OCI-LY7 (cell line): ENCODE data around the gene SLC30A1. TPM values are rescaled to one million over a fixed set of nuclear protein-coding genes. Genes with fewer than 3 reads are reported as not detected.
A peak's percentile ranks its signal among the peaks of the same experiment; 100 is the strongest.

Experiments used
- BruUV-seq: library from RNA; stranded (reverse); fragments of 400-500 nt; replicated peaks from 2 replicates; lab custom pipeline; 2021; lab: Mats Ljungman, UMichigan
- CTCF ChIA-PET: fragments of 300-600 bp; sonication (Branson Sonifier 250); formaldehyde crosslinking; loops from one replicate; lab custom pipeline; 2022; ENCODE audit warnings: antibody characterized with exemption; ENCODE audit not compliant: unreplicated experiment; lab: Charles Lee
- POLR2A ChIA-PET: fragments of 300-600 bp; sonication (Branson Sonifier 250); formaldehyde crosslinking; loops from one replicate; lab custom pipeline; 2022; ENCODE audit warnings: antibody characterized with exemption; lab: Charles Lee
- DNase-seq: peaks from one replicate; pipeline ENCODE4 v3.0.0-alpha.2; 2015; ENCODE audit warnings: low spot score
- H2AFZ ChIP-seq: fragments of 200-600 bp; sonication (generic), shearing (Covaris generic); 2 replicates; pipeline ENCODE4 v1.6.1; 2014; ENCODE audit warnings: mild to moderate bottlenecking, antibody characterized with exemption, low read length, moderate library complexity
- H3K27ac ChIP-seq: fragments of 200-600 bp; sonication (generic); 2 replicates; pipeline ENCODE4 v1.5.1; 2014; ENCODE audit warnings: mixed run types, low read depth, mild to moderate bottlenecking, moderate library complexity, low read length, inconsistent platforms; ENCODE audit not compliant: poor library complexity, severe bottlenecking
- H3K36me3 ChIP-seq: fragments of 200-600 bp; sonication (generic); 2 replicates; pipeline ENCODE4 v1.6.1; 2014; ENCODE audit warnings: mild to moderate bottlenecking, antibody characterized with exemption, low read length, moderate library complexity, mixed read lengths; ENCODE audit not compliant: insufficient read depth
- H3K4me1 ChIP-seq: fragments of 200-600 bp; sonication (generic); 2 replicates; pipeline ENCODE4 v1.5.1; 2014; ENCODE audit warnings: mild to moderate bottlenecking, low read length; ENCODE audit not compliant: insufficient read depth, poor library complexity, severe bottlenecking
- H3K4me2 ChIP-seq: fragments of 200-600 bp; sonication (generic); 2 replicates; pipeline ENCODE4 v1.6.1; 2014; ENCODE audit warnings: mild to moderate bottlenecking, low read length
- H3K4me3 ChIP-seq: fragments of 200-600 bp; sonication (generic); 2 replicates; pipeline ENCODE4 v1.5.1; 2014; ENCODE audit warnings: mild to moderate bottlenecking, low read depth, low read length; ENCODE audit not compliant: poor library complexity, severe bottlenecking
- H3K79me2 ChIP-seq: fragments of 200-600 bp; sonication (generic); 2 replicates; pipeline ENCODE4 v1.6.1; 2016; ENCODE audit warnings: low read depth, mild to moderate bottlenecking, low read length, moderate library complexity, mixed read lengths; ENCODE audit not compliant: insufficient read depth
- H3K9me2 ChIP-seq: fragments of 200-600 bp; sonication (generic); 2 replicates; pipeline ENCODE4 v1.6.1; 2016; ENCODE audit warnings: mild to moderate bottlenecking, low read length, mixed read lengths; ENCODE audit not compliant: insufficient read depth
- H3K9me3 ChIP-seq: fragments of 200-600 bp; sonication (generic); 2 replicates; pipeline ENCODE4 v1.6.1; 2014; ENCODE audit warnings: mild to moderate bottlenecking, mixed run types, low read length, mixed read lengths
- H4K20me1 ChIP-seq: fragments of 200-600 bp; sonication (generic); 2 replicates; pipeline ENCODE4 v1.6.1; 2014; ENCODE audit warnings: mild to moderate bottlenecking, antibody characterized with exemption, low read length, moderate library complexity, mixed read lengths; ENCODE audit not compliant: insufficient read depth
- EZH2phosphoT487 ChIP-seq: fragments of 200-600 bp; sonication (generic); IDR thresholded peaks from 2 replicates; pipeline ENCODE4 v1.6.1; 2018; ENCODE audit warnings: low read depth, borderline replicate concordance, mild to moderate bottlenecking, mixed run types, antibody characterized with exemption, low read length, moderate library complexity, mixed read lengths
- intact Hi-C: fragments of 100-400 bp; cut with micrococcal nuclease; formaldehyde crosslinking; loops from one replicate; pipeline ENCODE4 v1.10.0; 2022; ENCODE audit not compliant: unreplicated experiment
- total RNA-seq, 2 experiments: library from RNA; depleted of rRNA in 1 of 2; stranded (reverse); fragments of >200 nt in 1 of 2; shearing (Covaris generic) in 1 of 2; gene quantifications; 2 replicates each; pipeline ENCODE4 v1.2.3, GENCODE V29; 2014 to 2022
- TF ChIP-seq, protein P1 (sequence below): fragments of 200-600 bp; sonication (generic); conservative IDR thresholded peaks from 2 replicates; pipeline ENCODE4 v1.5.1; 2014; ENCODE audit warnings: mild to moderate bottlenecking, antibody characterized with exemption, low read length, moderate library complexity, mixed read lengths

SLC30A1 gene
- total RNA-seq, 2 experiments from 2014 or later, result 6.1 to 7.9 TPM

DNA sequence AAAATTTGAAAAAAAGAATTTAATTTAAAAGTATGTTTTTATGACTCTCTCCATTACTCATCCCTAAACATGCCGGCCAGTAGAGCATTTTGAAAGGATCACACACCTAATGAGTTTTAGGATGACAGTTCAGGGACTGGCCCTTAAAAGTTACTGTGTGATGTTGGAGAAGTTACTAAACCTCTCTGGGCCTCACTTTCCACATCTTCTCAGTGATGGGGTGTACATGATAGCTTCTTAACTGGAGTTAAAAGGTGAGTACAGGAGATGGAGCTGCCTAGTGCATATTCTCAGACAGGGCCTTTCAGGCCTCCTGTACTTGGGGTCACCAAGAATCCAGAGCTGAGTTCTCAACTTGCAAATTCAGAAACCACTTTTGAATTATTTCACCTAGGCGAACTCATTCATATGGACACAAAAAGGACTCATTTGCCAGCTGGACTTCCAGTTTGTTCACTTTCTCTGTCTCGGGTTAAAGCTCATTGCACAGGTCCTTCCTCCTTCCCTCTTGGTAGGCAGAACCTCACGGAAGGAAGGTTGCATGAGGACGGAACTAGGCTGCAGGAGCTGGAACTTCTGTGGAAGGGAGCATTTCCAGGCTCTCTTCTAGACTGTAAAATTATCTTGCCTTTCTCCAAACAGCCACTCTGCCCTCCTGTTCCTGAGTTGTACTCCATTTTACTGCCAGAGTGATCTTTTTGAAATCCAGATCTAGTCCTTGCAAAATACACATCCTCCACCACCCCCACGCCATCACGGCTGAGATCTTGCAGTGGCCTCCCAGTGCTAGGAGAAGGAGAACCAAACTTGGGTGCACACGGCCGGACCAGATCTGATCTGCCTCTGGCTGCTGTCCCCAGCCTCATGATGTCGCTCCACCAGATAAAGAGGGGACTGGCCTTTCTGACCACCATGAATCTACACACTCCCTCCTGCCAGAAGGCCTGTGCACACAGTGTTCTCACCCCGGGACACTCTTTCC lies 4.3 kb upstream of the SLC30A1 start:
- ChIA-PET CTCF (no interaction called here), POLR2A (interaction anchor here (0.9 kb wide), 1 partner anchor 13 kb away, joined by 3 read pairs; no protein-coding TSS in a partner anchor)
- H3K9me2 ChIP-seq, result no peaks in the 10 kb centered on the region
- H3K4me1 ChIP-seq, result peaks cover 31% of the 10 kb centered on the region
- no peaks in the 10 kb centered on the region for H3K36me3 ChIP-seq
- H2AFZ ChIP-seq, result no peak overlapping the region
- no peaks in the 10 kb centered on the region for H3K79me2 ChIP-seq
- BruUV-seq, result no TSS peak
- H3K9me3 ChIP-seq, result no peaks in the 10 kb centered on the region
- intact Hi-C loops, result no loop called here
- no peak overlapping the region for H3K4me3 ChIP-seq
- no peak for DNase-seq
- no peak overlapping the region for H3K27ac ChIP-seq
- no peaks in the 10 kb centered on the region for H4K20me1 ChIP-seq
- TF ChIP-seq, protein P1, sequence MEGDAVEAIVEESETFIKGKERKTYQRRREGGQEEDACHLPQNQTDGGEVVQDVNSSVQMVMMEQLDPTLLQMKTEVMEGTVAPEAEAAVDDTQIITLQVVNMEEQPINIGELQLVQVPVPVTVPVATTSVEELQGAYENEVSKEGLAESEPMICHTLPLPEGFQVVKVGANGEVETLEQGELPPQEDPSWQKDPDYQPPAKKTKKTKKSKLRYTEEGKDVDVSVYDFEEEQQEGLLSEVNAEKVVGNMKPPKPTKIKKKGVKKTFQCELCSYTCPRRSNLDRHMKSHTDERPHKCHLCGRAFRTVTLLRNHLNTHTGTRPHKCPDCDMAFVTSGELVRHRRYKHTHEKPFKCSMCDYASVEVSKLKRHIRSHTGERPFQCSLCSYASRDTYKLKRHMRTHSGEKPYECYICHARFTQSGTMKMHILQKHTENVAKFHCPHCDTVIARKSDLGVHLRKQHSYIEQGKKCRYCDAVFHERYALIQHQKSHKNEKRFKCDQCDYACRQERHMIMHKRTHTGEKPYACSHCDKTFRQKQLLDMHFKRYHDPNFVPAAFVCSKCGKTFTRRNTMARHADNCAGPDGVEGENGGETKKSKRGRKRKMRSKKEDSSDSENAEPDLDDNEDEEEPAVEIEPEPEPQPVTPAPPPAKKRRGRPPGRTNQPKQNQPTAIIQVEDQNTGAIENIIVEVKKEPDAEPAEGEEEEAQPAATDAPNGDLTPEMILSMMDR, result no peak
- TF ChIP-seq EZH2phosphoT487, result no peak
- H3K4me2 ChIP-seq, result no peak overlapping the region

DNA sequence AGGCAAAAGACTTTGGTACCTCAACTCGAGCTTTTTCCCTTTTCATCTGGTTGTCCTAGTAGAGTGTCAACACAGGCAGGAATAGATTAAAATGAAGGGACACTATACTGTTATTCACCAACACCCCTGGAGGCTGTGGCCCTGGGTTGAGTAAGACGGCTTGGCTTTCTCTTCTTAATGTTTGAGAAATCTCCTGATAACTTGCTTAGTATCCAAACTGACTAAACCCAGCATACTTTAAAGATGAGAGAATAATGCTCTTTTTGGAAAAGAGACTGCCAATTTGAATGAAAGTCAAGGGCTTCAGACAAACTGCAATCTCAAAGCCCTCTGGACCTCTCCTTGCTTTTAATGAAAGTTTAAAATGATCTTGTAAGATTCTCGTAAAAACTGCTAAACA lies 2.6 kb upstream of the SLC30A1 start:
- H3K9me2 ChIP-seq, result no peaks in the 10 kb centered on the region
- BruUV-seq, result no TSS peak
- peaks cover 11% of the 10 kb centered on the region for H3K79me2 ChIP-seq
- peak overlapping the region; percentile 35 for H3K4me2 ChIP-seq
- TF ChIP-seq, protein P1, result no peak
- TF ChIP-seq EZH2phosphoT487, result no peak
- no peaks in the 10 kb centered on the region for H3K9me3 ChIP-seq
- peak overlapping the region; percentile 85 for H2AFZ ChIP-seq
- H4K20me1 ChIP-seq, result peaks cover 8% of the 10 kb centered on the region; the same call in 1 of the 2 replicates
- intact Hi-C loops, result no loop called here
- H3K36me3 ChIP-seq, result no peaks in the 10 kb centered on the region
- no peak for DNase-seq
- CTCF ChIA-PET, result no interaction called here
- peaks cover 37% of the 10 kb centered on the region for H3K4me1 ChIP-seq
- POLR2A ChIA-PET, result interaction anchor here (1.1 kb wide), 1 partner anchor 10 kb away, joined by 3 read pairs; no protein-coding TSS in a partner anchor
- peak overlapping the region; percentile 10 for H3K4me3 ChIP-seq
- peak overlapping the region; percentile 44 for H3K27ac ChIP-seq
